Caco-2 (cell line): ENCODE results near the gene MRRF. TPM values are rescaled to one million over a fixed set of nuclear protein-coding genes. Genes with fewer than 3 reads are reported as not detected.
A peak's percentile ranks its signal among the peaks of the same experiment; 100 is the strongest.

Experiments
- BruUV-seq: library from RNA; stranded (reverse); fragments of 400-500 nt; replicated peaks from 2 replicates; lab custom pipeline; 2021; lab: Mats Ljungman, UMichigan
- CTCF ChIA-PET: fragments of 300-600 bp; sonication (Branson Sonifier 250); formaldehyde crosslinking; loops from one replicate; lab custom pipeline; 2022; ENCODE audit warnings: antibody characterized with exemption; lab: Charles Lee
- POLR2A ChIA-PET: fragments of 300-600 bp; sonication (Branson Sonifier 250); formaldehyde crosslinking; loops from one replicate; lab custom pipeline; 2022; ENCODE audit warnings: antibody characterized with exemption; lab: Charles Lee
- DNase-seq, 2 experiments: peaks; one replicate each; pipeline versions ENCODE4 v3.0.0 to v3.0.0-alpha.2; 2020 to 2022
- H3K27me3 ChIP-seq: replicated peaks from 2 replicates; pipeline ENCODE4 v1.6.0; 2011; ENCODE audit warnings: low read length; ENCODE audit not compliant: control insufficient read depth, insufficient read depth
- H3K36me3 ChIP-seq: 2 replicates; pipeline ENCODE4 v1.5.1; 2011; ENCODE audit warnings: low read length; ENCODE audit not compliant: control insufficient read depth, insufficient read depth
- H3K4me1 ChIP-seq: fragments of 250-450 bp; sonication (Bioruptor Pico); 2 replicates; pipeline ENCODE4 v1.5.1; 2020; ENCODE audit warnings: mild to moderate bottlenecking
- H3K4me3 ChIP-seq: 2 replicates; pipeline ENCODE4 v1.5.1; 2011; ENCODE audit warnings: low read depth, mild to moderate bottlenecking, control low read depth, low read length
- H3K9me3 ChIP-seq: fragments of 250-450 bp; sonication (Bioruptor Pico); 2 replicates; pipeline ENCODE4 v1.5.1; 2020; ENCODE audit warnings: mild to moderate bottlenecking, moderate library complexity
- H3K27ac Mint-ChIP-seq: one replicate; pipeline ENCODE4 v1.8.0; 2022; ENCODE audit warnings: mixed read lengths; ENCODE audit not compliant: unreplicated experiment
- H3K27me3 Mint-ChIP-seq: one replicate; pipeline ENCODE4 v1.8.0; 2022; ENCODE audit warnings: mixed read lengths; ENCODE audit not compliant: insufficient read depth, unreplicated experiment
- H3K36me3 Mint-ChIP-seq: one replicate; pipeline ENCODE4 v1.8.0; 2022; ENCODE audit warnings: mild to moderate bottlenecking, mixed read lengths; ENCODE audit not compliant: insufficient read depth, unreplicated experiment
- H3K4me1 Mint-ChIP-seq: one replicate; pipeline ENCODE4 v1.8.0; 2022; ENCODE audit warnings: low read depth, mixed read lengths; ENCODE audit not compliant: unreplicated experiment
- H3K4me3 Mint-ChIP-seq: one replicate; pipeline ENCODE4 v1.8.0; 2022; ENCODE audit warnings: mild to moderate bottlenecking, moderate library complexity, mixed read lengths; ENCODE audit not compliant: unreplicated experiment
- H3K9me3 Mint-ChIP-seq: one replicate; pipeline ENCODE4 v1.8.0; 2022; ENCODE audit warnings: mixed read lengths; ENCODE audit not compliant: unreplicated experiment
- CTCF ChIP-seq, 2 experiments: fragments of 200-600 bp in 1 of 2; IDR thresholded peaks; 1 replicate in 1 of 2; 2 replicates in 1 of 2; pipeline versions ENCODE4 v1.5.1 to v1.8.0; 2011 to 2022; ENCODE audit warnings: antibody characterized with exemption in 1 of 2, control low read depth in 1 of 2, inconsistent platforms in 1 of 2, low read depth in 1 of 2, low read length in 1 of 2, mild to moderate bottlenecking in 1 of 2, moderate library complexity in 1 of 2; ENCODE audit not compliant: insufficient read depth in 1 of 2, severe bottlenecking in 1 of 2, unreplicated experiment in 1 of 2
- intact Hi-C: fragments of 100-400 bp; cut with micrococcal nuclease; formaldehyde crosslinking; loops from one replicate; pipeline ENCODE4 v1.10.0; 2022; ENCODE audit not compliant: unreplicated experiment
- total RNA-seq: library from RNA; stranded (reverse); gene quantifications from 2 replicates; pipeline ENCODE4 v1.2.3, GENCODE V29; 2022

Gene MRRF
- total RNA-seq, 1 experiment from 2014 or later = 64.6 TPM

GRCh38 chr9:122377241-122378164 is 112.8 kb downstream of the MRRF start:
- no peaks in the 10 kb centered on the region for H3K27me3 ChIP-seq
- BruUV-seq = no TSS peak
- intact Hi-C loops = loop anchor here (5.0 kb wide), 2 partner anchors 75 to 435 kb away; no protein-coding TSS in a partner anchor
- no peaks in the 10 kb centered on the region for H3K36me3 ChIP-seq
- no peaks in the 10 kb centered on the region for H3K4me1 ChIP-seq
- H3K4me3 Mint-ChIP-seq = no peak overlapping the region
- H3K9me3 Mint-ChIP-seq = no peaks in the 10 kb centered on the region
- no peaks in the 10 kb centered on the region for H3K4me1 Mint-ChIP-seq
- no peak for TF ChIP-seq CTCF (IDR thresholded peaks at IDR 0.05; ENCODE audit: insufficient read depth in 1 of 2, low read depth in 1 of 2, low read length in 1 of 2, severe bottlenecking in 1 of 2, unreplicated experiment in 1 of 2)
- H3K36me3 Mint-ChIP-seq = no peaks in the 10 kb centered on the region
- no peak overlapping the region for H3K27ac Mint-ChIP-seq
- DNase-seq = no peak
- H3K9me3 ChIP-seq = 0 out of 2 replicates have a peak, but pooled peaks cover 5% of the 10 kb centered on the region
- ChIA-PET POLR2A (no interaction called here), CTCF (no interaction called here)
- H3K4me3 ChIP-seq = no peak overlapping the region
- H3K27me3 Mint-ChIP-seq = peaks cover 3% of the 10 kb centered on the region

- H3K27ac Mint-ChIP-seq = no peak overlapping the region
- no peaks in the 10 kb centered on the region for H3K9me3 Mint-ChIP-seq
- ChIA-PET POLR2A (no interaction called here), CTCF (no interaction called here)
- Histone ChIP-seq H3K27me3 (no peaks in the 10 kb centered on the region), H3K4me3 (no peak overlapping the region), H3K9me3 (0 out of 2 replicates have a peak, but pooled peaks cover 5% of the 10 kb centered on the region), H3K4me1 (no peaks in the 10 kb centered on the region), H3K36me3 (no peaks in the 10 kb centered on the region)
- BruUV-seq = no TSS peak
- H3K27me3 Mint-ChIP-seq = peaks cover 7% of the 10 kb centered on the region
- no peak overlapping the region for H3K4me3 Mint-ChIP-seq
- intact Hi-C loops = loop anchor here (5.0 kb wide), 2 partner anchors 74 to 434 kb away; no protein-coding TSS in a partner anchor
- no peaks in the 10 kb centered on the region for H3K36me3 Mint-ChIP-seq
- TF ChIP-seq CTCF (IDR thresholded peaks at IDR 0.05; ENCODE audit: insufficient read depth in 1 of 2, low read depth in 1 of 2, low read length in 1 of 2, severe bottlenecking in 1 of 2, unreplicated experiment in 1 of 2) = no peak
- H3K4me1 Mint-ChIP-seq = no peaks in the 10 kb centered on the region
- no peak for DNase-seq
Measured at GRCh38 chr9:122378236-122378635, 113.6 kb downstream of the MRRF start.

- Mint-ChIP-seq H3K27ac (no peak overlapping the region), H3K27me3 (peaks cover 7% of the 10 kb centered on the region), H3K9me3 (no peaks in the 10 kb centered on the region), H3K4me1 (no peaks in the 10 kb centered on the region), H3K36me3 (no peaks in the 10 kb centered on the region), H3K4me3 (no peak overlapping the region)
- intact Hi-C loops = loop anchor here (5.0 kb wide), 2 partner anchors 73 to 433 kb away; no protein-coding TSS in a partner anchor
- Histone ChIP-seq H3K4me1 (no peaks in the 10 kb centered on the region), H3K9me3 (0 out of 2 replicates have a peak, but pooled peaks cover 5% of the 10 kb centered on the region), H3K27me3 (no peaks in the 10 kb centered on the region), H3K4me3 (no peak overlapping the region), H3K36me3 (no peaks in the 10 kb centered on the region)
- ChIA-PET POLR2A (no interaction called here), CTCF (no interaction called here)
- BruUV-seq = no TSS peak
- DNase-seq = no peak
- TF ChIP-seq CTCF (IDR thresholded peaks at IDR 0.05; ENCODE audit: insufficient read depth in 1 of 2, low read depth in 1 of 2, low read length in 1 of 2, severe bottlenecking in 1 of 2, unreplicated experiment in 1 of 2) = peak in 1 of 2 experiments; percentile 10
Measured at GRCh38 chr9:122379340-122379739, 114.7 kb downstream of the MRRF start.
